CD4-positive, alpha-beta T cell treated with Interleukin-4 for 4 hours (primary cell): ENCODE results near the gene TFPT.
A peak's percentile ranks its signal among the peaks of the same experiment; 100 is the strongest.
"Not testable (repeated sequence)": the region's sequence is repeated elsewhere in the genome, so short reads cannot be mapped to it uniquely, and the experiment has no call there.

Source experiments
- DNase-seq: peaks from one replicate; pipeline ENCODE4 v3.0.0-alpha.2; 2020

Gene TFPT

GRCh38 chr19:54114340-54115108 lies 933 bp downstream of the TFPT start:
- DNase-seq = peak; percentile 48

- DNase-seq = no peak
Measured at GRCh38 chr19:54109651-54110050, 5.8 kb downstream of the TFPT start.

- no peak for DNase-seq
Measured at GRCh38 chr19:54108496-54108895, 7.0 kb downstream of the TFPT start.

GRCh38 chr19:54107876-54108490 lies 7.5 kb downstream of the TFPT start:
- no peak for DNase-seq

GRCh38 chr19:54106716-54107115 lies 8.7 kb downstream of the TFPT start:
- DNase-seq = no peak

- no peak for DNase-seq
Measured at GRCh38 chr19:54105796-54106195, 9.7 kb downstream of the TFPT start.

GRCh38 chr19:54104998-54105715 lies 10.3 kb downstream of the TFPT start:
- no peak for DNase-seq

- DNase-seq = peak; percentile 99
Measured at GRCh38 chr19:54102421-54103169, 12.9 kb downstream of the TFPT start, which contains the start of gene NDUFA3. Gene NDUFA3 (plus strand): TSS chr19:54102855. CDS start chr19:54102879, 24 bp downstream.

- DNase-seq = peak; percentile 7
Measured at GRCh38 chr19:54100561-54100960, 14.9 kb downstream of the TFPT start, which contains the start of gene OSCAR. Gene OSCAR (minus strand): TSS chr19:54100803. CDS start chr19:54100792, 11 bp downstream.

GRCh38 chr19:54099903-54100255 lies 15.6 kb downstream of the TFPT start:
- not testable (repeated sequence) for DNase-seq

GRCh38 chr19:54099190-54099902 lies 16.1 kb downstream of the TFPT start:
- DNase-seq = no peak

- peak; percentile 46 for DNase-seq
Measured at GRCh38 chr19:54096617-54097106, 18.8 kb downstream of the TFPT start.

- DNase-seq = peak; percentile 36
Measured at GRCh38 chr19:54095859-54096616, 19.4 kb downstream of the TFPT start.

- DNase-seq = no peak
Measured at GRCh38 chr19:54095136-54095858, 20.2 kb downstream of the TFPT start.

- no peak for DNase-seq
Measured at GRCh38 chr19:54094426-54095000, 20.9 kb downstream of the TFPT start.

GRCh38 chr19:54084410-54084809 lies 31.0 kb downstream of the TFPT start:
- DNase-seq = no peak

GRCh38 chr19:54081032-54081431 lies 34.4 kb downstream of the TFPT start, which contains the start of gene TARM1:
Gene TARM1 (minus strand): TSS chr19:54081365. CDS start chr19:54081340, 25 bp downstream.
- no peak for DNase-seq

GRCh38 chr19:54077334-54077733 lies 38.1 kb downstream of the TFPT start:
- no peak for DNase-seq

- DNase-seq = no peak
Measured at GRCh38 chr19:54074851-54075250, 40.6 kb downstream of the TFPT start.

- DNase-seq = no peak
Measured at GRCh38 chr19:54073829-54074228, 41.6 kb downstream of the TFPT start.
